Ectodermal cell (in vitro differentiated cells): ENCODE measurements around the gene NBDY.

ENCODE experiments used
- H3K27ac ChIP-seq: 2 replicates; pipeline ENCODE4 v1.7.0; 2013; ENCODE audit warnings: mild to moderate bottlenecking, low read depth, low read length; ENCODE audit not compliant: insufficient read depth, poor library complexity, severe bottlenecking
- H3K27me3 ChIP-seq: 2 replicates; pipeline ENCODE4 v1.7.0; 2013; ENCODE audit warnings: mild to moderate bottlenecking, low read length; ENCODE audit not compliant: insufficient read depth, control insufficient read depth, poor library complexity, severe bottlenecking
- H3K36me3 ChIP-seq: one replicate; pipeline ENCODE4 v1.7.0; 2013; ENCODE audit warnings: low read length; ENCODE audit not compliant: control insufficient read depth, insufficient read depth
- H3K4me1 ChIP-seq: one replicate; pipeline ENCODE4 v1.7.0; 2013; ENCODE audit warnings: low read length; ENCODE audit not compliant: control insufficient read depth, insufficient read depth
- H3K4me3 ChIP-seq: 2 replicates; pipeline ENCODE4 v1.7.0; 2013; ENCODE audit warnings: low read depth, low read length, control low read depth; ENCODE audit not compliant: insufficient read depth
- H3K9me3 ChIP-seq: 2 replicates; pipeline ENCODE4 v1.7.0; 2013; ENCODE audit warnings: mild to moderate bottlenecking, low read length, moderate library complexity; ENCODE audit not compliant: control insufficient read depth
- WGBS, 2 experiments: methylation state at CpG; one replicate each; pipeline ENCODE4 v1.1.7; 2013; ENCODE audit warnings: missing lambda C conversion rate in 2 of 2; 5-methylcytosine and 5-hydroxymethylcytosine counted together

Gene NBDY

GRCh38 chrX:56793521-56794320 lies 64.7 kb downstream of the NBDY start:
- WGBS, 2 experiments, result 95% methylated on average over 15 of the region's 15 CpGs

GRCh38 chrX:56794404-56795230 lies 65.6 kb downstream of the NBDY start:
- no peaks in the 10 kb centered on the region for H3K9me3 ChIP-seq
- no peaks in the 10 kb centered on the region for H3K36me3 ChIP-seq
- H3K4me1 ChIP-seq, result no peaks in the 10 kb centered on the region
- no peak overlapping the region for H3K4me3 ChIP-seq
- H3K27ac ChIP-seq, result no peak overlapping the region
- WGBS, 2 experiments, result 94 to 95% methylated on average over 11 of the region's 12 CpGs
- H3K27me3 ChIP-seq, result no peaks in the 10 kb centered on the region

More at GRCh38 chrX:56793521-56794320, 64.7 kb downstream of the NBDY start:
- no peak overlapping the region for H3K4me3 ChIP-seq
- H3K27ac ChIP-seq, result no peak overlapping the region
- no peaks in the 10 kb centered on the region for H3K36me3 ChIP-seq
- no peaks in the 10 kb centered on the region for H3K9me3 ChIP-seq
- H3K27me3 ChIP-seq, result no peaks in the 10 kb centered on the region
- H3K4me1 ChIP-seq, result no peaks in the 10 kb centered on the region

GRCh38 chrX:56795309-56795868 lies 66.3 kb downstream of the NBDY start:
- Histone ChIP-seq H3K4me1 (no peaks in the 10 kb centered on the region), H3K27me3 (no peaks in the 10 kb centered on the region), H3K36me3 (no peaks in the 10 kb centered on the region), H3K4me3 (no peak overlapping the region), H3K9me3 (no peaks in the 10 kb centered on the region), H3K27ac (no peak overlapping the region)
- 95% methylated on average over 14 of the region's 14 CpGs for WGBS, 2 experiments

- no peak overlapping the region for H3K27ac ChIP-seq
- no peaks in the 10 kb centered on the region for H3K9me3 ChIP-seq
- no peaks in the 10 kb centered on the region for H3K4me1 ChIP-seq
- H3K36me3 ChIP-seq, result no peaks in the 10 kb centered on the region
- WGBS, 2 experiments, result 92% methylated on average over 4 of the region's 4 CpGs
- H3K27me3 ChIP-seq, result no peaks in the 10 kb centered on the region
- H3K4me3 ChIP-seq, result no peak overlapping the region
Observed at GRCh38 chrX:56796641-56797395, 67.8 kb downstream of the NBDY start.

GRCh38 chrX:56797574-56798338 lies 68.7 kb downstream of the NBDY start:
- Histone ChIP-seq H3K4me3 (no peak overlapping the region), H3K4me1 (no peaks in the 10 kb centered on the region), H3K27ac (no peak overlapping the region), H3K9me3 (no peaks in the 10 kb centered on the region), H3K27me3 (no peaks in the 10 kb centered on the region), H3K36me3 (no peaks in the 10 kb centered on the region)
- WGBS, 2 experiments, result 81 to 82% methylated on average over 6 of the region's 6 CpGs

GRCh38 chrX:56798339-56798711 lies 69.3 kb downstream of the NBDY start:
- Histone ChIP-seq H3K27me3 (no peaks in the 10 kb centered on the region), H3K9me3 (no peaks in the 10 kb centered on the region), H3K4me3 (no peak overlapping the region), H3K27ac (no peak overlapping the region), H3K36me3 (no peaks in the 10 kb centered on the region), H3K4me1 (no peaks in the 10 kb centered on the region)
- WGBS, 2 experiments, result 93% methylated on average over 5 of the region's 5 CpGs

GRCh38 chrX:56798866-56799758 lies 70.1 kb downstream of the NBDY start:
- Histone ChIP-seq H3K4me1 (no peaks in the 10 kb centered on the region), H3K36me3 (no peaks in the 10 kb centered on the region), H3K27ac (no peak overlapping the region), H3K9me3 (no peaks in the 10 kb centered on the region), H3K27me3 (no peaks in the 10 kb centered on the region), H3K4me3 (no peak overlapping the region)
- 90 to 95% methylated on average over 13 of the region's 13 CpGs for WGBS, 2 experiments

- no peaks in the 10 kb centered on the region for H3K9me3 ChIP-seq
- H3K4me1 ChIP-seq, result no peaks in the 10 kb centered on the region
- 88 to 90% methylated on average over 3 of the region's 3 CpGs for WGBS, 2 experiments
- H3K27me3 ChIP-seq, result no peaks in the 10 kb centered on the region
- no peak overlapping the region for H3K4me3 ChIP-seq
- no peaks in the 10 kb centered on the region for H3K36me3 ChIP-seq
- no peak overlapping the region for H3K27ac ChIP-seq
Observed at GRCh38 chrX:56800307-56800706, 71.3 kb downstream of the NBDY start.

GRCh38 chrX:56800801-56801200 lies 71.8 kb downstream of the NBDY start:
- 84 to 85% methylated on average over 7 of the region's 7 CpGs for WGBS, 2 experiments
- no peak overlapping the region for H3K27ac ChIP-seq

More at GRCh38 chrX:56800801-56801200, 71.8 kb downstream of the NBDY start:
- Histone ChIP-seq H3K27me3 (no peaks in the 10 kb centered on the region), H3K4me1 (no peaks in the 10 kb centered on the region), H3K36me3 (no peaks in the 10 kb centered on the region), H3K4me3 (no peak overlapping the region), H3K9me3 (no peaks in the 10 kb centered on the region)
